Stimulated activated CD4-positive, alpha-beta T cell treated with anti-CD3 and anti-CD28 coated beads, Interleukin-2, amount 100 ng/mL, for 48 hours (primary cell): ENCODE data around the gene CDC34.

Experiments used
- DNase-seq, 2 donors: peaks; one replicate each; pipeline ENCODE4 v3.0.0-alpha.2; 2020

Gene CDC34

GRCh38 chr19:524062-524674 is 7.4 kb upstream of the CDC34 start:
- DNase-seq = no peak

GRCh38 chr19:525029-525428 is 6.5 kb upstream of the CDC34 start:
- DNase-seq = no peak

- no peak for DNase-seq
Observed at GRCh38 chr19:525857-526419, 5.6 kb upstream of the CDC34 start.

- no peak for DNase-seq
Observed at GRCh38 chr19:530134-531008, 1.2 kb upstream of the CDC34 start.

GRCh38 chr19:531009-531752 is 379 bp upstream of the CDC34 start:
- peak; percentile 86 for DNase-seq

- DNase-seq = peak in 1 of 2 donors; percentile 35
Observed at GRCh38 chr19:532561-533363, 1.2 kb downstream of the CDC34 start.

- DNase-seq = no peak
Observed at GRCh38 chr19:533364-534058, 2.0 kb downstream of the CDC34 start.

- no peak for DNase-seq
Observed at GRCh38 chr19:534088-534487, 2.5 kb downstream of the CDC34 start.

GRCh38 chr19:535017-535835 is 3.7 kb downstream of the CDC34 start:
- no peak for DNase-seq

- no peak for DNase-seq
Observed at GRCh38 chr19:536031-536880, 4.7 kb downstream of the CDC34 start.

GRCh38 chr19:536881-537404 is 5.4 kb downstream of the CDC34 start:
- DNase-seq = no peak

GRCh38 chr19:538641-539428 is 7.3 kb downstream of the CDC34 start:
- DNase-seq = no peak

- no peak for DNase-seq
Observed at GRCh38 chr19:539429-540030, 8.0 kb downstream of the CDC34 start.

- no peak for DNase-seq
Observed at GRCh38 chr19:540867-541637, 9.5 kb downstream of the CDC34 start.

- no peak for DNase-seq
Observed at GRCh38 chr19:541699-542098, 10.1 kb downstream of the CDC34 start.

GRCh38 chr19:542173-542866 is 10.8 kb downstream of the CDC34 start:
- no peak for DNase-seq
